Left ventricle myocardium inferior (tissue), 1 donor: ENCODE results near the gene CORT. TPM values are rescaled to one million over a fixed set of nuclear protein-coding genes. Genes with fewer than 3 reads are reported as not detected.
"Not testable (repeated sequence)": the region's sequence is repeated elsewhere in the genome, so short reads cannot be mapped to it uniquely, and the experiment has no call there.

Experiments
- DNase-seq: peaks from one replicate; pipeline ENCODE4 v3.0.0-alpha.2; 2020
- H3K27ac ChIP-seq: fragments of 200-600 bp; replicated peaks from 2 replicates; pipeline ENCODE4 v1.8.0; 2021
- H3K27me3 ChIP-seq: fragments of 200-600 bp; 2 replicates; pipeline ENCODE4 v1.8.0; 2021; ENCODE audit warnings: low read depth
- H3K36me3 ChIP-seq: fragments of 200-600 bp; 2 replicates; pipeline ENCODE4 v1.8.0; 2021
- H3K4me1 ChIP-seq: fragments of 200-600 bp; 2 replicates; pipeline ENCODE4 v1.8.0; 2021
- H3K4me3 ChIP-seq: fragments of 200-600 bp; 2 replicates; pipeline ENCODE4 v1.8.0; 2021; ENCODE audit warnings: mild to moderate bottlenecking, moderate library complexity
- H3K9me3 ChIP-seq: fragments of 200-600 bp; replicated peaks from 2 replicates; pipeline ENCODE4 v1.8.0; 2021
- CTCF ChIP-seq: fragments of 200-600 bp; IDR thresholded peaks from 2 replicates; pipeline ENCODE4 v1.8.0; 2021; ENCODE audit warnings: antibody characterized with exemption, mild to moderate bottlenecking, borderline replicate concordance
- intact Hi-C: fragments of 100-400 bp; cut with micrococcal nuclease; formaldehyde crosslinking; loops from one replicate; pipeline ENCODE4 v1.11.0; 2022
- long read RNA-seq: library from polyadenylated mRNA; unstranded; transcript quantifications from one replicate; pipeline ENCODE4 v2.0.0, GENCODE V29; 2021
- total RNA-seq: library from RNA; stranded (reverse); fragmentation: NEBNext Ultra II Directional; extraction: Animal tissue kit (Norgen Biotek cat#: 25700); gene quantifications from one replicate; pipeline ENCODE4 v1.2.1, GENCODE V29; 2021
- donor health status: DM: no; HTN: yes; CAD: no; lungs with severe emphysema.

Gene CORT
- 0.19 TPM for total RNA-seq
- long read RNA-seq: 0 reads

GRCh38 chr1:10449751-10450150 is at the start of gene CORT:
Gene CORT, plus strand, starts transcription at chr1:10450031. Its CDS starts 193 bp downstream, at chr1:10450224.
- DNase-seq: no peak
- Histone ChIP-seq H3K36me3 (no peaks in the 10 kb centered on the region), H3K9me3 (no peaks in the 10 kb centered on the region), H3K27me3 (no peaks in the 10 kb centered on the region), H3K4me3 (no peak within 1 kb of the TSS), H3K4me1 (peaks cover 5% of the 10 kb centered on the region), H3K27ac (peak within 1 kb of the TSS; percentile 37)
- no peak for TF ChIP-seq CTCF
- intact Hi-C loops: no loop called here

DNA sequence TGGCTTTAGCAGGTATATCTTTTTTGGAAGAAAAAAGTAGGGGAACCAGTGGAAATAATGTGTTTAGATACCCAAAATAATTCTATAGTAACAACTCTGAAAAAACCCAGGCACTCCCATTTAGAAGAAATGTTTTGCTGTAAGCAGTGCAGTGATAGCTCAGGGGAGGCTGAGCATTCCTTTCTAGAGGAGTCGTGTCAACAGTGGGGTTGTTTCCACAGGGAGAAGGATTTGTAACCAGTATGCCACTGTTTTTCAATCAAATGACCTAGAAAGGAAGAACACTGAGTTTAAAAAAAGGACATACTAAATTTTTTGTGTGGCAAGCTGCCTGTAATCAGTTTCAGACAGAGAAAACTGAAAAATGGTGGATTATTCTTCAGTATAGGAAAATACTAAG is 48.5 kb upstream of the CORT start:
- intact Hi-C loops: no loop called here
- H3K36me3 ChIP-seq: peaks cover 47% of the 10 kb centered on the region
- H3K27ac ChIP-seq: peak overlapping the region; percentile 97
- H3K9me3 ChIP-seq: no peaks in the 10 kb centered on the region
- no peak for DNase-seq
- H3K27me3 ChIP-seq: no peaks in the 10 kb centered on the region
- H3K4me3 ChIP-seq: no peak overlapping the region
- peaks cover 31% of the 10 kb centered on the region for H3K4me1 ChIP-seq
- TF ChIP-seq CTCF: no peak

- intact Hi-C loops: no loop called here
- peaks cover 31% of the 10 kb centered on the region for H3K4me1 ChIP-seq
- no peaks in the 10 kb centered on the region for H3K9me3 ChIP-seq
- DNase-seq: no peak
- no peaks in the 10 kb centered on the region for H3K27me3 ChIP-seq
- H3K27ac ChIP-seq: no peak overlapping the region
- no peak overlapping the region for H3K4me3 ChIP-seq
- no peak for TF ChIP-seq CTCF
- H3K36me3 ChIP-seq: peaks cover 62% of the 10 kb centered on the region
Measured at GRCh38 chr1:10402729-10403274, 47.0 kb upstream of the CORT start.

- TF ChIP-seq CTCF: no peak
- Histone ChIP-seq H3K4me3 (no peak overlapping the region), H3K27ac (no peak overlapping the region), H3K27me3 (no peaks in the 10 kb centered on the region), H3K36me3 (peaks cover 99% of the 10 kb centered on the region), H3K4me1 (no peaks in the 10 kb centered on the region), H3K9me3 (no peaks in the 10 kb centered on the region)
- no peak for DNase-seq
- intact Hi-C loops: no loop called here
Measured at GRCh38 chr1:10407201-10407600, 42.6 kb upstream of the CORT start.

GRCh38 chr1:10415211-10415930 is 34.5 kb upstream of the CORT start:
- Histone ChIP-seq H3K9me3 (no peaks in the 10 kb centered on the region), H3K27ac (peak overlapping the region; percentile 22), H3K27me3 (no peaks in the 10 kb centered on the region), H3K36me3 (peaks cover 94% of the 10 kb centered on the region), H3K4me1 (no peaks in the 10 kb centered on the region), H3K4me3 (no peak overlapping the region)
- intact Hi-C loops: no loop called here
- no peak for DNase-seq
- TF ChIP-seq CTCF: no peak

DNA sequence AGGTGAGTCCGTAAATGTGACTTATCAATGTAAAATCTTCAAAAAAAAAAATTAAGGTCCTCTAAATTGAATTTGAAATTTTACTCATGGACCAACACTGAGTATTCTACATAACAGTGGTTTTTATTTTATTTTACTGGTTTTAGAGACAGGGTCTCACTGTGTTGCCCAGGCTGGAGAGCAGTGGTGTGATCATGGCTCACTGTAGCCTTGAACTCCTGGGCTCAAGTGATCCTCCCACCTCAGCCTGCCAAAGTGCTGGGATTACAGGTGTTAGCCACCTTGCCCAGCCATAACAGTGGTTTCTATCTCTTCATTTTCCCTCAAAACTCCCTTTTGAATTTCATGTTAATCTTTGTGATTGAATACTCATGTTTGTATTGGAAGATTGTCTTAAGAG is 33.9 kb upstream of the CORT start:
- H3K4me3 ChIP-seq, H3K9me3 ChIP-seq, H3K27ac ChIP-seq, intact Hi-C loops, H3K27me3 ChIP-seq, H3K4me1 ChIP-seq, DNase-seq: not testable (repeated sequence)
- peaks cover 93% of the 10 kb centered on the region for H3K36me3 ChIP-seq

- DNase-seq, H3K27me3 ChIP-seq, H3K4me1 ChIP-seq, intact Hi-C loops, H3K9me3 ChIP-seq, H3K27ac ChIP-seq, H3K4me3 ChIP-seq: not testable (repeated sequence)
- peaks cover 72% of the 10 kb centered on the region for H3K36me3 ChIP-seq
Measured at GRCh38 chr1:10418741-10419140, 31.1 kb upstream of the CORT start.
